SK-N-SH treated with all-trans-retinoic acid at 6 μM for 48 hours (cell line): ENCODE measurements around the gene NACC1.
A peak's percentile ranks its signal among the peaks of the same experiment; 100 is the strongest.

ENCODE experiments used
- ATAC-seq: fragments of 200-7000 bp; cut with Tn5 transposase; 3 replicates; pipeline ENCODE4 v1.9.1; 2020; ENCODE audit warnings: mild to moderate bottlenecking, moderate library complexity
- ARNTL ChIP-seq: fragments of 450-650 bp; formaldehyde crosslinking; IDR thresholded peaks from 2 replicates; pipeline ENCODE4 v1.5.0; 2020; ENCODE audit warnings: low read depth, mild to moderate bottlenecking, moderate library complexity, borderline replicate concordance
- BACH2 ChIP-seq: fragments of 250-450 bp; sonication (Bioruptor Pico); IDR thresholded peaks from 2 replicates; pipeline ENCODE4 v1.9.0; 2021; ENCODE audit warnings: mild to moderate bottlenecking, borderline replicate concordance
- CSDC2 ChIP-seq: fragments of 250-450 bp; sonication (Bioruptor Pico); IDR thresholded peaks from 2 replicates; pipeline ENCODE4 v1.5.0; 2020; ENCODE audit warnings: mild to moderate bottlenecking, moderate library complexity
- ESRRG ChIP-seq: fragments of 250-450 bp; sonication (Bioruptor Pico); IDR thresholded peaks from 2 replicates; pipeline ENCODE4 v1.6.1; 2021; ENCODE audit warnings: mild to moderate bottlenecking
- GLIS3 ChIP-seq: fragments of 250-450 bp; sonication (Bioruptor Pico); IDR thresholded peaks from 2 replicates; pipeline ENCODE4 v1.5.0; 2020; ENCODE audit warnings: mild to moderate bottlenecking, moderate library complexity
- ISL1 ChIP-seq: fragments of 250-450 bp; sonication (Bioruptor Pico); IDR thresholded peaks from 2 replicates; pipeline ENCODE4 v2.1.2; 2022; ENCODE audit warnings: mild to moderate bottlenecking, moderate library complexity
- OSR1 ChIP-seq: fragments of 250-450 bp; sonication (Bioruptor Pico); IDR thresholded peaks from 2 replicates; pipeline ENCODE4 v1.8.0; 2022; ENCODE audit warnings: moderate library complexity, mild to moderate bottlenecking, inconsistent platforms
- PPARA ChIP-seq: fragments of 250-450 bp; sonication (Bioruptor Pico); IDR thresholded peaks from 2 replicates; pipeline ENCODE4 v1.5.0; 2020; ENCODE audit warnings: mild to moderate bottlenecking, borderline replicate concordance
- RARB ChIP-seq: fragments of 250-450 bp; sonication (Bioruptor Pico); IDR thresholded peaks from 2 replicates; pipeline ENCODE4 v1.8.0; 2021; ENCODE audit warnings: mild to moderate bottlenecking, moderate library complexity
- SNAI2 ChIP-seq: fragments of 250-450 bp; sonication (Bioruptor Pico); IDR thresholded peaks from 2 replicates; pipeline ENCODE4 v1.5.0; 2020; ENCODE audit warnings: mild to moderate bottlenecking, moderate library complexity
- TCF4 ChIP-seq: fragments of 250-450 bp; sonication (Bioruptor Pico); IDR thresholded peaks from 2 replicates; pipeline ENCODE4 v1.8.0; 2021; ENCODE audit warnings: mild to moderate bottlenecking, moderate library complexity, borderline replicate concordance
- TOX ChIP-seq: fragments of 250-450 bp; sonication (Bioruptor Pico); IDR thresholded peaks from 2 replicates; pipeline ENCODE4 v1.8.0; 2021; ENCODE audit warnings: mild to moderate bottlenecking, moderate library complexity, borderline replicate concordance
- ZC3H10 ChIP-seq: fragments of 250-450 bp; sonication (Bioruptor Pico); IDR thresholded peaks from 2 replicates; pipeline ENCODE4 v1.5.1; 2021; ENCODE audit warnings: mild to moderate bottlenecking, moderate library complexity
- ZFP3 ChIP-seq: fragments of 250-450 bp; sonication (Bioruptor Pico); IDR thresholded peaks from 2 replicates; pipeline ENCODE4 v1.5.0; 2020; ENCODE audit warnings: mild to moderate bottlenecking, moderate library complexity
- ZFP30 ChIP-seq: fragments of 450-650 bp; formaldehyde crosslinking; IDR thresholded peaks from 2 replicates; pipeline ENCODE4 v1.5.0; 2022; ENCODE audit warnings: mild to moderate bottlenecking, moderate library complexity
- ZNF565 ChIP-seq: fragments of 450-650 bp; formaldehyde crosslinking; conservative IDR thresholded peaks from 2 replicates; pipeline ENCODE4 v1.5.0; 2020; ENCODE audit warnings: low read depth, mild to moderate bottlenecking, moderate library complexity
- ZNF70 ChIP-seq: fragments of 450-650 bp; formaldehyde crosslinking; IDR thresholded peaks from 2 replicates; pipeline ENCODE4 v1.5.0; 2020; ENCODE audit warnings: mild to moderate bottlenecking, moderate library complexity
- ZNF8 ChIP-seq: fragments of 450-650 bp; formaldehyde crosslinking; IDR thresholded peaks from 2 replicates; pipeline ENCODE4 v1.5.0; 2020; ENCODE audit warnings: mild to moderate bottlenecking, moderate library complexity
- TF ChIP-seq, protein P1 (sequence below): fragments of 250-450 bp; sonication (Bioruptor Pico); IDR thresholded peaks from 2 replicates; pipeline ENCODE4 v1.5.1; 2021; ENCODE audit warnings: mild to moderate bottlenecking, moderate library complexity
- TF ChIP-seq, protein P2 (sequence below): fragments of 250-450 bp; sonication (Bioruptor Pico); IDR thresholded peaks from 2 replicates; pipeline ENCODE4 v1.8.0; 2020; ENCODE audit warnings: mild to moderate bottlenecking, moderate library complexity, borderline replicate concordance
- TF ChIP-seq, protein P3 (sequence below): fragments of 250-450 bp; sonication (Bioruptor Pico); IDR thresholded peaks from 2 replicates; pipeline ENCODE4 v1.5.0; 2020; ENCODE audit warnings: mild to moderate bottlenecking, moderate library complexity
- TF ChIP-seq, protein P4 (sequence below): fragments of 250-450 bp; sonication (Bioruptor Pico); IDR thresholded peaks from 2 replicates; pipeline ENCODE4 v1.8.0; 2021; ENCODE audit warnings: low read depth, mild to moderate bottlenecking, moderate library complexity, borderline replicate concordance
- TF ChIP-seq, protein P5 (sequence below): fragments of 250-450 bp; sonication (Bioruptor Pico); IDR thresholded peaks from 2 replicates; pipeline ENCODE4 v1.5.1; 2020; ENCODE audit warnings: low read depth, mild to moderate bottlenecking, moderate library complexity

NACC1 gene

DNA sequence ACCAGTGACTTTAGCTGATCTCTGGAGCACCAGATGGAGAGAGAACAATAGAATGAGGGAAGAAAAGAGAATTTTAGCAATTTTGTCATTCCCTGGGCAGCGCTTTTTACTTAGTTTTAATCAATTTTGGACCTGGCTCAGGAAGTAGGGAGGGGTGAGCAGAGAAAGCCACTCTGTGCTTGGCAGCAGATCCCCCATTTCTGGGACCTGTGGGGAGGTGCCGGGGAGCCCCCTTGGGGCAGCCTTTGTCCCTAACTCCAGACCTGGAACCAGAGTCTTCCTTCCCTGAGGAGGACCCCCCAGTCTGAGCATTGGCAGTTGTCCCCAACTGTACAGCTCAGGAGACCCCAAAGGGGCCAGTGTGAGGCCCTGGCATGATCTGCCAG, 25.9 kb upstream of the NACC1 start:
- ATAC-seq = no peak
- TF ChIP-seq BACH2 (CRISPR knock-in tag) (no peak), ISL1 (CRISPR knock-in tag) (no peak), ZC3H10 (CRISPR knock-in tag) (no peak), TOX (CRISPR knock-in tag) (no peak), CSDC2 (CRISPR knock-in tag) (no peak), GLIS3 (no peak), ZNF8 (CRISPR knock-in tag) (no peak)

DNA sequence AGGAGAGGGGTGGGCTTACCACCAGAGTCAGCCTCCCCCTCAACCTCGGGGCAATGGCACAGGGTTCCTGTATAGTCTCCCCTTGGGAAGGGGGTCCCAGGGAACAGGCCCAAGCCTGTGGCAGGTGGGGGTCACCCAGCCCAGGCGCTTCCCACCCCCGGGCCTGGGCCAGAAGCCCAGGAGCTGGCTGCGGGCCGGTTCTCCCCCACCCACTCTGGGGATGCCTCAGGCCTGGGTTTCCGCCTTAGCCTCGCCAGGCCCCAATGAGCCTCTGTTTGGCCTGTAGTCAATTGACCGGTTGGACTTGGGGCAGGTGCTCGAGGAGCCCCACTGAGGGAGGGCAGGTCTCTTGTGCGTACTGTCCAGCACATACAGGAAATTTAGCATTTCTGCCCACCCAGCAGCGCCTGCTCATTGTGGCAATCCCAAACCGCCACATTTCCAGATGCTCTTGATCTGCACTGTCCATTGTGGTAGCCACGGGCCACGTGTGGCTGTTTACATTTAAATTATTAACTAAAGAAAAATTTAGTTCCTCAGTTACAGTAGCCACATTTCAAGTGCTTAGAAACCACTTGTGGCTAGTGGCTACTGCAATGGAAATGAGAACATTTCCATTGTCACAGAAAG, 25.3 kb upstream of the NACC1 start:
- no peak for TF ChIP-seq ZFP30 (CRISPR knock-in tag)
- TF ChIP-seq, protein P1, sequence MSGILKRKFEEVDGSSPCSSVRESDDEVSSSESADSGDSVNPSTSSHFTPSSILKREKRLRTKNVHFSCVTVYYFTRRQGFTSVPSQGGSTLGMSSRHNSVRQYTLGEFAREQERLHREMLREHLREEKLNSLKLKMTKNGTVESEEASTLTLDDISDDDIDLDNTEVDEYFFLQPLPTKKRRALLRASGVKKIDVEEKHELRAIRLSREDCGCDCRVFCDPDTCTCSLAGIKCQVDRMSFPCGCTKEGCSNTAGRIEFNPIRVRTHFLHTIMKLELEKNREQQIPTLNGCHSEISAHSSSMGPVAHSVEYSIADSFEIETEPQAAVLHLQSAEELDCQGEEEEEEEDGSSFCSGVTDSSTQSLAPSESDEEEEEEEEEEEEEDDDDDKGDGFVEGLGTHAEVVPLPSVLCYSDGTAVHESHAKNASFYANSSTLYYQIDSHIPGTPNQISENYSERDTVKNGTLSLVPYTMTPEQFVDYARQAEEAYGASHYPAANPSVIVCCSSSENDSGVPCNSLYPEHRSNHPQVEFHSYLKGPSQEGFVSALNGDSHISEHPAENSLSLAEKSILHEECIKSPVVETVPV (CRISPR knock-in tag) = no peak
- TF ChIP-seq ZC3H10 (CRISPR knock-in tag) = no peak
- TF ChIP-seq ZNF565 (CRISPR knock-in tag) = no peak
- TF ChIP-seq OSR1 = no peak
- no peak for TF ChIP-seq RARB (CRISPR knock-in tag)
- TF ChIP-seq GLIS3 = no peak
- TF ChIP-seq SNAI2 (CRISPR knock-in tag) = no peak
- TF ChIP-seq ZNF8 (CRISPR knock-in tag) = no peak
- no peak for TF ChIP-seq ISL1 (CRISPR knock-in tag)
- no peak for TF ChIP-seq ARNTL (CRISPR knock-in tag)
- no peak for TF ChIP-seq ZFP3 (CRISPR knock-in tag)
- no peak for TF ChIP-seq TOX (CRISPR knock-in tag)
- TF ChIP-seq ZNF70 (CRISPR knock-in tag) = no peak
- TF ChIP-seq, protein P2, sequence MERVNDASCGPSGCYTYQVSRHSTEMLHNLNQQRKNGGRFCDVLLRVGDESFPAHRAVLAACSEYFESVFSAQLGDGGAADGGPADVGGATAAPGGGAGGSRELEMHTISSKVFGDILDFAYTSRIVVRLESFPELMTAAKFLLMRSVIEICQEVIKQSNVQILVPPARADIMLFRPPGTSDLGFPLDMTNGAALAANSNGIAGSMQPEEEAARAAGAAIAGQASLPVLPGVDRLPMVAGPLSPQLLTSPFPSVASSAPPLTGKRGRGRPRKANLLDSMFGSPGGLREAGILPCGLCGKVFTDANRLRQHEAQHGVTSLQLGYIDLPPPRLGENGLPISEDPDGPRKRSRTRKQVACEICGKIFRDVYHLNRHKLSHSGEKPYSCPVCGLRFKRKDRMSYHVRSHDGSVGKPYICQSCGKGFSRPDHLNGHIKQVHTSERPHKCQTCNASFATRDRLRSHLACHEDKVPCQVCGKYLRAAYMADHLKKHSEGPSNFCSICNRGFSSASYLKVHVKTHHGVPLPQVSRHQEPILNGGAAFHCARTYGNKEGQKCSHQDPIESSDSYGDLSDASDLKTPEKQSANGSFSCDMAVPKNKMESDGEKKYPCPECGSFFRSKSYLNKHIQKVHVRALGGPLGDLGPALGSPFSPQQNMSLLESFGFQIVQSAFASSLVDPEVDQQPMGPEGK (CRISPR knock-in tag) = no peak
- TF ChIP-seq, protein P3, sequence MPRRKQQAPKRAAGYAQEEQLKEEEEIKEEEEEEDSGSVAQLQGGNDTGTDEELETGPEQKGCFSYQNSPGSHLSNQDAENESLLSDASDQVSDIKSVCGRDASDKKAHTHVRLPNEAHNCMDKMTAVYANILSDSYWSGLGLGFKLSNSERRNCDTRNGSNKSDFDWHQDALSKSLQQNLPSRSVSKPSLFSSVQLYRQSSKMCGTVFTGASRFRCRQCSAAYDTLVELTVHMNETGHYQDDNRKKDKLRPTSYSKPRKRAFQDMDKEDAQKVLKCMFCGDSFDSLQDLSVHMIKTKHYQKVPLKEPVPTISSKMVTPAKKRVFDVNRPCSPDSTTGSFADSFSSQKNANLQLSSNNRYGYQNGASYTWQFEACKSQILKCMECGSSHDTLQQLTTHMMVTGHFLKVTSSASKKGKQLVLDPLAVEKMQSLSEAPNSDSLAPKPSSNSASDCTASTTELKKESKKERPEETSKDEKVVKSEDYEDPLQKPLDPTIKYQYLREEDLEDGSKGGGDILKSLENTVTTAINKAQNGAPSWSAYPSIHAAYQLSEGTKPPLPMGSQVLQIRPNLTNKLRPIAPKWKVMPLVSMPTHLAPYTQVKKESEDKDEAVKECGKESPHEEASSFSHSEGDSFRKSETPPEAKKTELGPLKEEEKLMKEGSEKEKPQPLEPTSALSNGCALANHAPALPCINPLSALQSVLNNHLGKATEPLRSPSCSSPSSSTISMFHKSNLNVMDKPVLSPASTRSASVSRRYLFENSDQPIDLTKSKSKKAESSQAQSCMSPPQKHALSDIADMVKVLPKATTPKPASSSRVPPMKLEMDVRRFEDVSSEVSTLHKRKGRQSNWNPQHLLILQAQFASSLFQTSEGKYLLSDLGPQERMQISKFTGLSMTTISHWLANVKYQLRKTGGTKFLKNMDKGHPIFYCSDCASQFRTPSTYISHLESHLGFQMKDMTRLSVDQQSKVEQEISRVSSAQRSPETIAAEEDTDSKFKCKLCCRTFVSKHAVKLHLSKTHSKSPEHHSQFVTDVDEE (CRISPR knock-in tag) = no peak
- TF ChIP-seq, protein P4, sequence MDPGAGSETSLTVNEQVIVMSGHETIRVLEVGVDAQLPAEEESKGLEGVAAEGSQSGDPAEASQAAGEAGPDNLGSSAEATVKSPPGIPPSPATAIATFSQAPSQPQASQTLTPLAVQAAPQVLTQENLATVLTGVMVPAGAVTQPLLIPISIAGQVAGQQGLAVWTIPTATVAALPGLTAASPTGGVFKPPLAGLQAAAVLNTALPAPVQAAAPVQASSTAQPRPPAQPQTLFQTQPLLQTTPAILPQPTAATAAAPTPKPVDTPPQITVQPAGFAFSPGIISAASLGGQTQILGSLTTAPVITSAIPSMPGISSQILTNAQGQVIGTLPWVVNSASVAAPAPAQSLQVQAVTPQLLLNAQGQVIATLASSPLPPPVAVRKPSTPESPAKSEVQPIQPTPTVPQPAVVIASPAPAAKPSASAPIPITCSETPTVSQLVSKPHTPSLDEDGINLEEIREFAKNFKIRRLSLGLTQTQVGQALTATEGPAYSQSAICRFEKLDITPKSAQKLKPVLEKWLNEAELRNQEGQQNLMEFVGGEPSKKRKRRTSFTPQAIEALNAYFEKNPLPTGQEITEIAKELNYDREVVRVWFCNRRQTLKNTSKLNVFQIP (CRISPR knock-in tag) = no peak
- TF ChIP-seq, protein P5, sequence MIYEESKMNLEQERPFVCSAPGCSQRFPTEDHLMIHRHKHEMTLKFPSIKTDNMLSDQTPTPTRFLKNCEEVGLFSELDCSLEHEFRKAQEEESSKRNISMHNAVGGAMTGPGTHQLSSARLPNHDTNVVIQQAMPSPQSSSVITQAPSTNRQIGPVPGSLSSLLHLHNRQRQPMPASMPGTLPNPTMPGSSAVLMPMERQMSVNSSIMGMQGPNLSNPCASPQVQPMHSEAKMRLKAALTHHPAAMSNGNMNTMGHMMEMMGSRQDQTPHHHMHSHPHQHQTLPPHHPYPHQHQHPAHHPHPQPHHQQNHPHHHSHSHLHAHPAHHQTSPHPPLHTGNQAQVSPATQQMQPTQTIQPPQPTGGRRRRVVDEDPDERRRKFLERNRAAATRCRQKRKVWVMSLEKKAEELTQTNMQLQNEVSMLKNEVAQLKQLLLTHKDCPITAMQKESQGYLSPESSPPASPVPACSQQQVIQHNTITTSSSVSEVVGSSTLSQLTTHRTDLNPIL (CRISPR knock-in tag) = no peak
- no peak for TF ChIP-seq CSDC2 (CRISPR knock-in tag)
- no peak for ATAC-seq

DNA sequence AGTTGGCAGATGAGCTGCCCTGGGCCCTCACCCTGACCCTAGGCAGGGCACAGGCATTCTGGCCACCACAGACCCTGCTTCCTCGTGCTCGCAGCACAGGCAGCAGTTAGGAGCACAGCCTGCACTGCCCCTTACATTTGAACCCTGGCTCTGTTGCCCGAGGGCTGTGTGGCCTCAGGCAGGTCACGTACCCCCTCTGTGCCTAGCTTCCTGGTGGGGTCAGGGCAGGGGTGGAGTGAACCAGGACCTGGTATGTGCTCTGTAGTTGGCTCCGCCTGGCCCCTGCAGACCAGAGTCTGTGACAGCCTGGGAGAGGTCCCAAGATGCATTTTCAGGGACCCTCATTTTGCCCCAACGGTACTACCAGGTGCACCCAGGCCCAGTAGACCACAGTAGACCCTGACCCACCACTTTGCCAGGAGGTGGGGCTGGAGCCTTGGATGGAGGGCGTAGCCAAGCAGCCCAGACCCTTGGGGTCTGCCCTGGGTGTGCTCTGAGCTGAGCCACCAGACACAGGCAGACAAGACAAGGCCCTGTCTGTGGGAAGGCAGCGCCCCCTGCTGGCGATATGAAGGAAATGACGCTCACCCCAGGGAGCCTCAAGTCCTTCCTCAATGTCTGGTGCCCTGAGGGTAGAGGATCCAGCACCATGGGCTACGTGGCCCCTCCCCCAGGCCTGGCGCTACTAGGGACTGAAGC, 24.5 kb upstream of the NACC1 start:
- ATAC-seq = peak; percentile 84
- TF ChIP-seq, protein P2 (CRISPR knock-in tag) = no peak
- no peak for TF ChIP-seq OSR1
- no peak for TF ChIP-seq PPARA
- no peak for TF ChIP-seq ZC3H10 (CRISPR knock-in tag)
- TF ChIP-seq TCF4 (CRISPR knock-in tag) = no peak
- no peak for TF ChIP-seq ZNF70 (CRISPR knock-in tag)
- TF ChIP-seq SNAI2 (CRISPR knock-in tag) = no peak
- TF ChIP-seq ESRRG (CRISPR knock-in tag) = no peak
- TF ChIP-seq, protein P1 (CRISPR knock-in tag) = no peak
